Prostate gland (tissue), 2 donors: Measurements from ENCODE around the gene TTC33.

Experiments
- CTCF ChIP-seq, 4 experiments: fragments of 200-600 bp in 2 of 4; fragments of 450-650 bp in 2 of 4; sonication (generic) in 2 of 4; IDR thresholded peaks; 1 replicate in 3 of 4; 2 replicates in 1 of 4; pipeline ENCODE4 v1.5.1; 2016 to 2019; ENCODE audit warnings: antibody characterized with exemption in 4 of 4, mild to moderate bottlenecking in 2 of 4, moderate library complexity in 2 of 4
- POLR2A ChIP-seq: fragments of 450-650 bp; IDR thresholded peaks from one replicate; pipeline ENCODE4 v1.6.1; 2016; ENCODE audit warnings: antibody characterized with exemption, mild to moderate bottlenecking

- TF ChIP-seq CTCF (IDR thresholded peaks at IDR 0.05) = no peak
- no peak for TF ChIP-seq POLR2A
Measured at GRCh38 chr5:40479939-40480338, 275.8 kb downstream of the TTC33 start.
